ENCODE measurements around the gene TNS3.

DNA sequence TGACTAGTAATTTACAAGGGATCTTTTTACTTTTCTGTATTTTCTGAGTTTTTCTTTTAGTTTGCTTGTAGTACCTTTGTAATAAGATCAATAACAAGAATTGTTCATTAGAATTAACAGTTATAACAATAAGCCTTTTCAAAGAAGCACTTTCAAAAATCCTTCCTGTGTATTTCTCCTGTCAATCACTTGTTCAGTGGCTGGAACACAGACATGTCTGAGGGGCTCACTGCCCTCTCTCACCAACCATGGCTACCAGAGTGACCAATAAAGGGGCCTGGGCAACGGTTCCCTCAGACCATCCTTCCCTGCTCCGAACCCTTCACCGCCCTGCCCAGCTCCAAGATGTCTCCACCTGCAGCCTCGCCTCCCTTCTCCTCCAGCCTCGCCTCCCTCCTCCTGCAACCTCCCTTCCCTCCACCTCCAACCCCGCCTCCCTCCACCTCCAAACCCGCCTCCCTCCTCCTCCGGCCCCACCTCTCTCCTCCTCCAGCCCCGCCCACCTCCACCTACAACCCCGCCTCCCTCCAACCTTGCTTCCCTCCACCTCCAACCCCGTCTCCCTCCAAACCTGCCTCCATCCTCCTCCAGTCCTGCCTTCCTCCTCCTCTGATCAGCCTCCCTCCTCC lies 353.4 kb downstream of the TNS3 start:
- TF ChIP-seq TARDBP (IDR thresholded peaks at IDR 0.05; ENCODE audit: borderline replicate concordance): no peak
- TF ChIP-seq, protein P1, sequence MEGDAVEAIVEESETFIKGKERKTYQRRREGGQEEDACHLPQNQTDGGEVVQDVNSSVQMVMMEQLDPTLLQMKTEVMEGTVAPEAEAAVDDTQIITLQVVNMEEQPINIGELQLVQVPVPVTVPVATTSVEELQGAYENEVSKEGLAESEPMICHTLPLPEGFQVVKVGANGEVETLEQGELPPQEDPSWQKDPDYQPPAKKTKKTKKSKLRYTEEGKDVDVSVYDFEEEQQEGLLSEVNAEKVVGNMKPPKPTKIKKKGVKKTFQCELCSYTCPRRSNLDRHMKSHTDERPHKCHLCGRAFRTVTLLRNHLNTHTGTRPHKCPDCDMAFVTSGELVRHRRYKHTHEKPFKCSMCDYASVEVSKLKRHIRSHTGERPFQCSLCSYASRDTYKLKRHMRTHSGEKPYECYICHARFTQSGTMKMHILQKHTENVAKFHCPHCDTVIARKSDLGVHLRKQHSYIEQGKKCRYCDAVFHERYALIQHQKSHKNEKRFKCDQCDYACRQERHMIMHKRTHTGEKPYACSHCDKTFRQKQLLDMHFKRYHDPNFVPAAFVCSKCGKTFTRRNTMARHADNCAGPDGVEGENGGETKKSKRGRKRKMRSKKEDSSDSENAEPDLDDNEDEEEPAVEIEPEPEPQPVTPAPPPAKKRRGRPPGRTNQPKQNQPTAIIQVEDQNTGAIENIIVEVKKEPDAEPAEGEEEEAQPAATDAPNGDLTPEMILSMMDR (IDR thresholded peaks at IDR 0.05 in 2 of 3, conservative IDR thresholded peaks at IDR 0.05 in 1 of 3; ENCODE audit: control insufficient read depth in 2 of 3, extremely low read depth in 1 of 3, insufficient read depth in 1 of 3, low read depth in 3 of 3, low read length in 3 of 3): no peak
- TF ChIP-seq TCF3 (IDR thresholded peaks at IDR 0.05; ENCODE audit: borderline replicate concordance, insufficient read depth, low read depth, low read length): no peak
- TF ChIP-seq, protein P2, sequence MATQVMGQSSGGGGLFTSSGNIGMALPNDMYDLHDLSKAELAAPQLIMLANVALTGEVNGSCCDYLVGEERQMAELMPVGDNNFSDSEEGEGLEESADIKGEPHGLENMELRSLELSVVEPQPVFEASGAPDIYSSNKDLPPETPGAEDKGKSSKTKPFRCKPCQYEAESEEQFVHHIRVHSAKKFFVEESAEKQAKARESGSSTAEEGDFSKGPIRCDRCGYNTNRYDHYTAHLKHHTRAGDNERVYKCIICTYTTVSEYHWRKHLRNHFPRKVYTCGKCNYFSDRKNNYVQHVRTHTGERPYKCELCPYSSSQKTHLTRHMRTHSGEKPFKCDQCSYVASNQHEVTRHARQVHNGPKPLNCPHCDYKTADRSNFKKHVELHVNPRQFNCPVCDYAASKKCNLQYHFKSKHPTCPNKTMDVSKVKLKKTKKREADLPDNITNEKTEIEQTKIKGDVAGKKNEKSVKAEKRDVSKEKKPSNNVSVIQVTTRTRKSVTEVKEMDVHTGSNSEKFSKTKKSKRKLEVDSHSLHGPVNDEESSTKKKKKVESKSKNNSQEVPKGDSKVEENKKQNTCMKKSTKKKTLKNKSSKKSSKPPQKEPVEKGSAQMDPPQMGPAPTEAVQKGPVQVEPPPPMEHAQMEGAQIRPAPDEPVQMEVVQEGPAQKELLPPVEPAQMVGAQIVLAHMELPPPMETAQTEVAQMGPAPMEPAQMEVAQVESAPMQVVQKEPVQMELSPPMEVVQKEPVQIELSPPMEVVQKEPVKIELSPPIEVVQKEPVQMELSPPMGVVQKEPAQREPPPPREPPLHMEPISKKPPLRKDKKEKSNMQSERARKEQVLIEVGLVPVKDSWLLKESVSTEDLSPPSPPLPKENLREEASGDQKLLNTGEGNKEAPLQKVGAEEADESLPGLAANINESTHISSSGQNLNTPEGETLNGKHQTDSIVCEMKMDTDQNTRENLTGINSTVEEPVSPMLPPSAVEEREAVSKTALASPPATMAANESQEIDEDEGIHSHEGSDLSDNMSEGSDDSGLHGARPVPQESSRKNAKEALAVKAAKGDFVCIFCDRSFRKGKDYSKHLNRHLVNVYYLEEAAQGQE (IDR thresholded peaks at IDR 0.05; ENCODE audit: low read depth, low read length): no peak
- TF ChIP-seq RFX5 (IDR thresholded peaks at IDR 0.05; ENCODE audit: low read depth, low read length): no peak
- TF ChIP-seq ZNF274 (IDR thresholded peaks at IDR 0.05; ENCODE audit: insufficient read depth, insufficient read length): no peak
- no peak for TF ChIP-seq GABPA (IDR thresholded peaks at IDR 0.05; ENCODE audit: low read depth)
- TF ChIP-seq EZH2 (IDR thresholded peaks at IDR 0.05; ENCODE audit: borderline replicate concordance, control insufficient read depth, low read depth, low read length): no peak
- no peak for TF ChIP-seq JUND (IDR thresholded peaks at IDR 0.05; ENCODE audit: low read depth, low read length)
- TF ChIP-seq, protein P3, sequence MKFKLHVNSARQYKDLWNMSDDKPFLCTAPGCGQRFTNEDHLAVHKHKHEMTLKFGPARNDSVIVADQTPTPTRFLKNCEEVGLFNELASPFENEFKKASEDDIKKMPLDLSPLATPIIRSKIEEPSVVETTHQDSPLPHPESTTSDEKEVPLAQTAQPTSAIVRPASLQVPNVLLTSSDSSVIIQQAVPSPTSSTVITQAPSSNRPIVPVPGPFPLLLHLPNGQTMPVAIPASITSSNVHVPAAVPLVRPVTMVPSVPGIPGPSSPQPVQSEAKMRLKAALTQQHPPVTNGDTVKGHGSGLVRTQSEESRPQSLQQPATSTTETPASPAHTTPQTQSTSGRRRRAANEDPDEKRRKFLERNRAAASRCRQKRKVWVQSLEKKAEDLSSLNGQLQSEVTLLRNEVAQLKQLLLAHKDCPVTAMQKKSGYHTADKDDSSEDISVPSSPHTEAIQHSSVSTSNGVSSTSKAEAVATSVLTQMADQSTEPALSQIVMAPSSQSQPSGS (IDR thresholded peaks at IDR 0.05; ENCODE audit: low read length): no peak
- no peak for TF ChIP-seq IRF4 (IDR thresholded peaks at IDR 0.05; ENCODE audit: low read depth, low read length)
- TF ChIP-seq BRCA1 (IDR thresholded peaks at IDR 0.05; ENCODE audit: low read depth, low read length): no peak

Data from GM12878 (cell line).